ENCODE data around the gene GPATCH4. TPM values are rescaled to one million over a fixed set of nuclear protein-coding genes. Genes with fewer than 3 reads are reported as not detected.
A peak's percentile ranks its signal among the peaks of the same experiment; 100 is the strongest.

Gene GPATCH4
- total RNA-seq, 4 donors from 2014 or later: 35.6 to 103 (median 47.6) TPM

DNA sequence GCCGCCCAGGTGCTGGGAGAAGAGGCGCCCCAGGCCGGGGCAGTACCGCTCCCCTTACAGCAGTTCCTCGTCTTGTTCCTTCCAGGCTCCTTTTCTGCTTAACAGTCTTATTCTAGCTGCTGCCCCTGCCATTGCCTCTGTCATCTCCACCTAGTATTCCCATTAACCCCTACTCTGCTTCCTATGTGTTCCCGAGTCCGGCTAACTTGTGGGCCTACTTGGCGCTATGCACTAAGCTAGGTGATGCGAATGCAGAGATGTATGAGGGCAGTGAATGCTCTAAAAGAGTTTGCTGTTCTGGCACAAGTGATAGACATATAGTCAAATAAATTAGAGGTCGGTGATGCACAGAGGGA, 28.6 kb downstream of the GPATCH4 start:
- intact Hi-C loops (cut with DNase I; ENCODE audit: low total_unique reads): no loop called here
- TF ChIP-seq, protein P1, sequence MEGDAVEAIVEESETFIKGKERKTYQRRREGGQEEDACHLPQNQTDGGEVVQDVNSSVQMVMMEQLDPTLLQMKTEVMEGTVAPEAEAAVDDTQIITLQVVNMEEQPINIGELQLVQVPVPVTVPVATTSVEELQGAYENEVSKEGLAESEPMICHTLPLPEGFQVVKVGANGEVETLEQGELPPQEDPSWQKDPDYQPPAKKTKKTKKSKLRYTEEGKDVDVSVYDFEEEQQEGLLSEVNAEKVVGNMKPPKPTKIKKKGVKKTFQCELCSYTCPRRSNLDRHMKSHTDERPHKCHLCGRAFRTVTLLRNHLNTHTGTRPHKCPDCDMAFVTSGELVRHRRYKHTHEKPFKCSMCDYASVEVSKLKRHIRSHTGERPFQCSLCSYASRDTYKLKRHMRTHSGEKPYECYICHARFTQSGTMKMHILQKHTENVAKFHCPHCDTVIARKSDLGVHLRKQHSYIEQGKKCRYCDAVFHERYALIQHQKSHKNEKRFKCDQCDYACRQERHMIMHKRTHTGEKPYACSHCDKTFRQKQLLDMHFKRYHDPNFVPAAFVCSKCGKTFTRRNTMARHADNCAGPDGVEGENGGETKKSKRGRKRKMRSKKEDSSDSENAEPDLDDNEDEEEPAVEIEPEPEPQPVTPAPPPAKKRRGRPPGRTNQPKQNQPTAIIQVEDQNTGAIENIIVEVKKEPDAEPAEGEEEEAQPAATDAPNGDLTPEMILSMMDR (IDR thresholded peaks at IDR 0.05 in 4 of 5, conservative IDR thresholded peaks at IDR 0.05 in 1 of 5): no peak
- no peak for TF ChIP-seq POLR2A (IDR thresholded peaks at IDR 0.05)
- peak overlapping the region in 1 of 4 donors; percentile 13 for H3K27ac ChIP-seq
- H3K4me1 ChIP-seq: peaks cover 0 to 6% of the 10 kb centered on the region in 2 donors
- no peak for DNase-seq
- peaks cover 0 to 4% (median 0%) of the 10 kb centered on the region in 3 donors for H3K27me3 ChIP-seq
- no peaks in the 10 kb centered on the region for H3K9me3 ChIP-seq
- peak overlapping the region; percentile 45 to 69 (median 59) for H3K4me3 ChIP-seq
- in situ Hi-C loops (cut with MboI; ENCODE audit: low sequenced_read_pairs in 4 of 4): loop anchor here in 1 of 4 donors (10.0 kb wide), 1 partner anchor 118 kb away; no protein-coding TSS in a partner anchor
- H3K36me3 ChIP-seq: no peaks in the 10 kb centered on the region
- ATAC-seq: peak; percentile 8 to 47

DNA sequence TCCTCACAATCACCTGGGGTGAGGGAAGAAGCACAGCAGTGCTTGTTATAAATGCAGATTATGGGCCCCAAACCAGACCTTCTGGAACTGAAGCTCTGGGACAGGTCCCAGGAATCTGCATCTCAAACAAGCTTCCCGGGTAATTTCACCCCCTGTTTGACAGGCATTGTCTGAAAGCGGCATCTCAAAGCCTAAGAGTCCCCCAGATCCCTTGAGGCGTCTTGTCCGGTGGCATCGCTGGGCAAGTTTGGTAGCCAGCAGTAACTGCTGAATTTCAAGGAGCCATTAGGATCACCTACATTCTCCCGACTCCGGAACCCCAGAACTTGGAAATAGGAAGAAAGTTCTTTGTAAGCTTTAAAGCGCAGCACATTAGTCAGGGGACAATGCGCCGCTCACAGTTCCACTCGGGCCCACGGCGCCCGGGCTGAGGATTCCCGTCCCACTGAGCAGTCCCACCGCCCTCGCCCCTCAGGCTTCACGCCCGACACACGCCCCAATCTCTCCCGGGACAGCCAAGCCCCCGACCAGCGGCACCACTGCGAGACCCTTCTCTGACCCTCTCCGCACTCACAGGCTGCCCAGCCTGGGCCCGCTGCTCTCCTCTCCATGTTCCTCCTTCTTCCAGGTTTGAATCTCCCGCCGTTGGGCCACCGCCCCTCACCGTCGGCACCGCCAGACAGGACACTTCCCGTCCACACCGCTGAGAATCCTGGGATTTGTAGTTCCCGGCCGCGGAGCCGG, 29.2 kb downstream of the GPATCH4 start, which contains the start of gene IQGAP3:
Gene IQGAP3 (minus strand): TSS at position 647 of the 744 bp plus-strand sequence. CDS start 36 bp downstream, at position 611.
- H3K27me3 ChIP-seq: peaks cover 0 to 4% (median 0%) of the 10 kb centered on the region in 3 donors
- in situ Hi-C loops (cut with MboI; ENCODE audit: low sequenced_read_pairs in 4 of 4) (loop anchor here in 1 of 4 donors (10.0 kb wide), 1 partner anchor 117 kb away; no protein-coding TSS in a partner anchor), intact Hi-C loops (cut with DNase I; ENCODE audit: low total_unique reads) (no loop called here)
- H3K36me3 ChIP-seq: no peaks in the 10 kb centered on the region
- peaks cover 0 to 6% of the 10 kb centered on the region in 2 donors for H3K4me1 ChIP-seq
- peak within 1 kb of the TSS in 1 of 4 donors; percentile 13 for H3K27ac ChIP-seq
- ATAC-seq (peak; percentile 87 to 96), DNase-seq (peak; percentile 80 to 83)
- TF ChIP-seq POLR2A (IDR thresholded peaks at IDR 0.05): no peak
- TF ChIP-seq, protein P1 (IDR thresholded peaks at IDR 0.05 in 4 of 5, conservative IDR thresholded peaks at IDR 0.05 in 1 of 5): no peak
- no peaks in the 10 kb centered on the region for H3K9me3 ChIP-seq
- peak within 1 kb of the TSS; percentile 45 to 69 (median 59) for H3K4me3 ChIP-seq

DNA sequence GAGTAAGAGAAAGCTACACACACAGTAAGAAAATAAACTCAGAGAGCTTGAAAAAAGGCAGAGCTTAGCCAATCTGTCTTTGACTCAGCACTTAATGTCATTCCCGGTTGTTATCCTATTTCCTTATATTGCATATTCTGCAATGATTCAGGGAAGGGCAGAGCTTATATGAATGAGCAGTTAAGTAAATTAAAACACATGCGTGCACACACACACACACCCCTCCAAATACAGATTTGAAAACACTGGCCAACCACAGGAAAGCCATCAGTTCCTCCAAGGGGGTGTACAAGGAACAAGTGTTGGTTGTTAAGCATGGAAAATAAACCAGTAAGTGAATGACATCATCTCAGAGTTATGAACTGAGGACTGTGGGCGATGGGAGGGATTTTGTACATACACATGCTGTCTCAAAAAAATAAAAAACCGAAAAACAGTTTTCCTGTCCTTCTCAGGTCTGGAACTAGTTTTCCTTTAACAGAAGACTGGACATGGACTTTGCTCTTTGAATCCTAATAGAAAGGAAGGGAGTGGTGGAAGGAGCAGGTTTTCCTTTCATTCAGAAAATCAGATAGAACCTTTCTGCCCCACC, 29.9 kb downstream of the GPATCH4 start:
- Histone ChIP-seq H3K36me3 (no peaks in the 10 kb centered on the region), H3K27ac (no peak overlapping the region), H3K4me1 (peaks cover 0 to 6% of the 10 kb centered on the region in 2 donors), H3K27me3 (peaks cover 0 to 4% (median 0%) of the 10 kb centered on the region in 3 donors), H3K4me3 (peak overlapping the region in 1 of 4 donors; percentile 57), H3K9me3 (no peaks in the 10 kb centered on the region)
- TF ChIP-seq, protein P1 (IDR thresholded peaks at IDR 0.05 in 4 of 5, conservative IDR thresholded peaks at IDR 0.05 in 1 of 5): no peak
- TF ChIP-seq POLR2A (IDR thresholded peaks at IDR 0.05): no peak
- in situ Hi-C loops (cut with MboI; ENCODE audit: low sequenced_read_pairs in 4 of 4): loop anchor here in 1 of 4 donors (10.0 kb wide), 1 partner anchor 117 kb away; no protein-coding TSS in a partner anchor
- no peak for DNase-seq
- intact Hi-C loops (cut with DNase I; ENCODE audit: low total_unique reads): no loop called here
- no peak for ATAC-seq

DNA sequence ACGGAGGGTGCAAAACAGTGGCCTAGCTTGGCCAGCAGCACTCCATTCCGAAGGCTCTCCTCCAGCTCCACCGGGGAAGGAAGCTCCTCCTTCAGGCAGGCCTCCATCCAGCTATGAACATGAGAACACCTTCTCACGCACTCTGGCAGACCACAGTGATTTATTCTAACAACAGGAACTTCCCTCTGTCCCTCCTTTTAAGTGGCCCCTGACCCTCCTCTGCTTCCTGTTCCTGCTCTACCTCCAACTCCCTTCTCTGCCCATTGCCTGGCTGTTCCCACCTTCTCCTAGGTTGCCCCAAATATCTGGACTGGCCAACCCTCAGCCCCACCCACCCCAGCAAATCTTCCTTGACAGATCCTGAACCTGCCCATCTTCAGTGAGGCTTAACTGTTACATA, 34.8 kb downstream of the GPATCH4 start:
- DNase-seq (no peak), ATAC-seq (no peak)
- intact Hi-C loops (cut with DNase I; ENCODE audit: low total_unique reads) (no loop called here), in situ Hi-C loops (cut with MboI; ENCODE audit: low sequenced_read_pairs in 4 of 4) (no loop called here)
- TF ChIP-seq, protein P1 (IDR thresholded peaks at IDR 0.05 in 4 of 5, conservative IDR thresholded peaks at IDR 0.05 in 1 of 5): no peak
- TF ChIP-seq POLR2A (IDR thresholded peaks at IDR 0.05): no peak
- Histone ChIP-seq H3K27me3 (no peaks in the 10 kb centered on the region), H3K4me3 (no peak overlapping the region), H3K36me3 (no peaks in the 10 kb centered on the region), H3K4me1 (no peaks in the 10 kb centered on the region), H3K9me3 (no peaks in the 10 kb centered on the region), H3K27ac (no peak overlapping the region)

Measured in gastrocnemius medialis (tissue), 4 donors.